ENCODE results near the gene TAOK1. TPM values are rescaled to one million over a fixed set of nuclear protein-coding genes. Genes with fewer than 3 reads are reported as not detected.

The TAOK1 gene
- total and polyA plus RNA-seq, 2 donors (not counting 1 experiment from before 2014, with no cell fraction given): 9.8 to 80.7 TPM

DNA sequence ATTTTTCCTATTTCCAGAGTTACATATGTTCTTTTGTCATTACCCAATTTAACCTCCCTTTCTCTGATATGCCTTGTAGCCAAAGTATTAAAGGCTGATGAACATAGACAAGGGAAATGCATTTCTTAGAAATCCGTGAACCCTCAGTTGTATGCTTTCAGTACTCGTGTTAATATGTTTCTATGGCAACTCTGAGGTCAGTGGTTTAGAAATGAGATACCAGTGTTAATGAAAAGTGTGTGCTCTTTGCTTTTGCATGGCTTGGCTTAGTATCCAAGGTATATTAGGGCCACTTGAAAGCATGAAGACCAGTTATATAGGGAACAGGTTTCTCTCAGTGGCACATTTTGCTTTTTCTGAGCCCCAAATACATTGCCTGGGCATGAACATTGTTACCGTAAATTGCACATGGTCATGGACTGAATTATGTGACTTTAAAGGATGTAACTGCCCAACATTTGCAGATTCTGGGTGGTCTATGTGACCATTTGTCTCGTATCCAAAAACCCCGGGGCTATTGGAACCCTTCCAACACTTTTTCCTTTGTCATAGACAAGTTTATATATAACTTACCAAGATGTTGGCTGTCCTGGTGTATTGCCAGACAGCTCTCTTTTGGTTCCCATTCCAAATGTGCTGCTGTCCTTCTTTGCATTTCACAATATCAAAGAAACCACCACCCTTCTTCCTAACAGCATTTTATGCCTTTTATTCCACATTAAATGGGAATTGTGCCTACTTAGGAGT, 159.2 kb downstream of the TAOK1 start:
- no peak overlapping the region for H3K4me2 ChIP-seq (replicated peaks; ENCODE audit: low read depth, low read length, poor library complexity, severe bottlenecking)
- no peaks in the 10 kb centered on the region for H3K4me1 ChIP-seq (ENCODE audit: control insufficient read depth in 2 of 2, insufficient read depth in 2 of 2, low read length in 2 of 2)
- WGBS (ENCODE audit: insufficient coverage): 80% methylated on average over 3 of the region's 5 CpGs
- POLR2A ChIA-PET: no interaction called here
- CTCF ChIA-PET: interaction anchor here (0.9 to 2.0 kb wide), 2 partner anchors 12 to 13 kb away, joined by 5 to 10 read pairs; no protein-coding TSS in a partner anchor
- Mint-ChIP-seq H3K27me3 (no peaks in the 10 kb centered on the region), H3K9me3 (ENCODE audit: insufficient read depth) (no peaks in the 10 kb centered on the region), H3K27ac (no peak overlapping the region), H3K4me1 (no peaks in the 10 kb centered on the region), H3K4me3 (no peak overlapping the region)
- no peaks in the 10 kb centered on the region for H4K20me1 ChIP-seq (ENCODE audit: control insufficient read depth, insufficient read depth, low read length, poor library complexity, severe bottlenecking)
- TF ChIP-seq EZH2 (IDR thresholded peaks at IDR 0.05; ENCODE audit: borderline replicate concordance, insufficient read depth, low read depth, low read length, poor library complexity, severe bottlenecking): no peak
- TF ChIP-seq, protein P1, sequence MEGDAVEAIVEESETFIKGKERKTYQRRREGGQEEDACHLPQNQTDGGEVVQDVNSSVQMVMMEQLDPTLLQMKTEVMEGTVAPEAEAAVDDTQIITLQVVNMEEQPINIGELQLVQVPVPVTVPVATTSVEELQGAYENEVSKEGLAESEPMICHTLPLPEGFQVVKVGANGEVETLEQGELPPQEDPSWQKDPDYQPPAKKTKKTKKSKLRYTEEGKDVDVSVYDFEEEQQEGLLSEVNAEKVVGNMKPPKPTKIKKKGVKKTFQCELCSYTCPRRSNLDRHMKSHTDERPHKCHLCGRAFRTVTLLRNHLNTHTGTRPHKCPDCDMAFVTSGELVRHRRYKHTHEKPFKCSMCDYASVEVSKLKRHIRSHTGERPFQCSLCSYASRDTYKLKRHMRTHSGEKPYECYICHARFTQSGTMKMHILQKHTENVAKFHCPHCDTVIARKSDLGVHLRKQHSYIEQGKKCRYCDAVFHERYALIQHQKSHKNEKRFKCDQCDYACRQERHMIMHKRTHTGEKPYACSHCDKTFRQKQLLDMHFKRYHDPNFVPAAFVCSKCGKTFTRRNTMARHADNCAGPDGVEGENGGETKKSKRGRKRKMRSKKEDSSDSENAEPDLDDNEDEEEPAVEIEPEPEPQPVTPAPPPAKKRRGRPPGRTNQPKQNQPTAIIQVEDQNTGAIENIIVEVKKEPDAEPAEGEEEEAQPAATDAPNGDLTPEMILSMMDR (IDR thresholded peaks at IDR 0.05): no peak
- no peaks in the 10 kb centered on the region for H3K36me3 ChIP-seq (replicated peaks in 1 of 2; ENCODE audit: control extremely low read depth in 1 of 2, control insufficient read depth in 1 of 2, extremely low read depth in 1 of 2, insufficient read depth in 2 of 2, low read length in 1 of 2)
- ATAC-seq (ENCODE audit: low read depth) (no peak), DNase-seq (no peak)
- intact Hi-C loops (cut with micrococcal nuclease): no loop called here
- no peaks in the 10 kb centered on the region for H3K27me3 ChIP-seq (replicated peaks in 1 of 4; ENCODE audit: control extremely low read depth in 1 of 4, control insufficient read depth in 3 of 4, insufficient read depth in 4 of 4, low read length in 3 of 4)
- no peak overlapping the region for H3K27ac ChIP-seq (ENCODE audit: low read length in 2 of 2)
- H2AFZ ChIP-seq (ENCODE audit: insufficient read depth, low read depth, low read length, poor library complexity, severe bottlenecking): no peak overlapping the region
- H3K4me3 ChIP-seq (ENCODE audit: control extremely low read depth in 1 of 5, extremely low read depth in 1 of 5, insufficient read depth in 1 of 5, low read depth in 2 of 5, low read length in 4 of 5): no peak overlapping the region
- H3K9me3 ChIP-seq (ENCODE audit: control extremely low read depth in 1 of 3, control insufficient read depth in 2 of 3, insufficient read depth in 1 of 3, low read length in 2 of 3): no peaks in the 10 kb centered on the region
- H3K79me2 ChIP-seq (ENCODE audit: control insufficient read depth, insufficient read depth, low read length): no peaks in the 10 kb centered on the region
- H3K9ac ChIP-seq (ENCODE audit: low read length): no peak overlapping the region

- Histone ChIP-seq H3K9ac (ENCODE audit: low read length) (no peak overlapping the region), H3K4me1 (ENCODE audit: control insufficient read depth in 2 of 2, insufficient read depth in 2 of 2, low read length in 2 of 2) (peaks cover 39 to 43% of the 10 kb centered on the region in 2 donors), H3K27ac (ENCODE audit: low read length in 2 of 2) (no peak overlapping the region), H3K27me3 (replicated peaks in 1 of 4; ENCODE audit: control extremely low read depth in 1 of 4, control insufficient read depth in 3 of 4, insufficient read depth in 4 of 4, low read length in 3 of 4) (no peaks in the 10 kb centered on the region), H3K9me3 (ENCODE audit: control extremely low read depth in 1 of 3, control insufficient read depth in 2 of 3, insufficient read depth in 1 of 3, low read length in 2 of 3) (no peaks in the 10 kb centered on the region), H2AFZ (ENCODE audit: insufficient read depth, low read depth, low read length, poor library complexity, severe bottlenecking) (no peak overlapping the region), H3K36me3 (replicated peaks in 1 of 2; ENCODE audit: control extremely low read depth in 1 of 2, control insufficient read depth in 1 of 2, extremely low read depth in 1 of 2, insufficient read depth in 2 of 2, low read length in 1 of 2) (no peaks in the 10 kb centered on the region), H3K4me2 (replicated peaks; ENCODE audit: low read depth, low read length, poor library complexity, severe bottlenecking) (no peak overlapping the region), H4K20me1 (ENCODE audit: control insufficient read depth, insufficient read depth, low read length, poor library complexity, severe bottlenecking) (no peaks in the 10 kb centered on the region), H3K4me3 (ENCODE audit: control extremely low read depth in 1 of 5, extremely low read depth in 1 of 5, insufficient read depth in 1 of 5, low read depth in 2 of 5, low read length in 4 of 5) (no peak overlapping the region), H3K79me2 (ENCODE audit: control insufficient read depth, insufficient read depth, low read length) (no peaks in the 10 kb centered on the region)
- Mint-ChIP-seq H3K4me3 (no peak overlapping the region), H3K27me3 (no peaks in the 10 kb centered on the region), H3K4me1 (peaks cover 40% of the 10 kb centered on the region), H3K9me3 (ENCODE audit: insufficient read depth) (no peaks in the 10 kb centered on the region), H3K27ac (no peak overlapping the region)
- WGBS (ENCODE audit: insufficient coverage): 81% methylated on average over 2 of the region's 3 CpGs
- intact Hi-C loops (cut with micrococcal nuclease): no loop called here
- TF ChIP-seq, protein P1 (IDR thresholded peaks at IDR 0.05): no peak
- TF ChIP-seq EZH2 (IDR thresholded peaks at IDR 0.05; ENCODE audit: borderline replicate concordance, insufficient read depth, low read depth, low read length, poor library complexity, severe bottlenecking): no peak
- ATAC-seq (ENCODE audit: low read depth) (no peak), DNase-seq (no peak)
- CTCF ChIA-PET: interaction anchor here (1.0 to 2.4 kb wide), 4 partner anchors 10 to 36 kb away, joined by 3 to 7 read pairs (median 5); partner anchors contain the start of gene ABHD15
- POLR2A ChIA-PET: interaction anchor here (0.6 to 3.7 kb wide), 2 partner anchors 12 to 195 kb away, joined by 3 to 12 read pairs; partner anchors contain the start of genes ABHD15 and TP53I13
Observed at GRCh38 chr17:29555840-29556239, 165.7 kb downstream of the TAOK1 start.

Data from B cell (primary cell).